ENCODE data around the gene NR3C2.

The NR3C2 gene

GRCh38 chr4:148110169-148110568, 332.0 kb downstream of the NR3C2 start:
- TF ChIP-seq, protein P1, sequence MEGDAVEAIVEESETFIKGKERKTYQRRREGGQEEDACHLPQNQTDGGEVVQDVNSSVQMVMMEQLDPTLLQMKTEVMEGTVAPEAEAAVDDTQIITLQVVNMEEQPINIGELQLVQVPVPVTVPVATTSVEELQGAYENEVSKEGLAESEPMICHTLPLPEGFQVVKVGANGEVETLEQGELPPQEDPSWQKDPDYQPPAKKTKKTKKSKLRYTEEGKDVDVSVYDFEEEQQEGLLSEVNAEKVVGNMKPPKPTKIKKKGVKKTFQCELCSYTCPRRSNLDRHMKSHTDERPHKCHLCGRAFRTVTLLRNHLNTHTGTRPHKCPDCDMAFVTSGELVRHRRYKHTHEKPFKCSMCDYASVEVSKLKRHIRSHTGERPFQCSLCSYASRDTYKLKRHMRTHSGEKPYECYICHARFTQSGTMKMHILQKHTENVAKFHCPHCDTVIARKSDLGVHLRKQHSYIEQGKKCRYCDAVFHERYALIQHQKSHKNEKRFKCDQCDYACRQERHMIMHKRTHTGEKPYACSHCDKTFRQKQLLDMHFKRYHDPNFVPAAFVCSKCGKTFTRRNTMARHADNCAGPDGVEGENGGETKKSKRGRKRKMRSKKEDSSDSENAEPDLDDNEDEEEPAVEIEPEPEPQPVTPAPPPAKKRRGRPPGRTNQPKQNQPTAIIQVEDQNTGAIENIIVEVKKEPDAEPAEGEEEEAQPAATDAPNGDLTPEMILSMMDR (IDR thresholded peaks at IDR 0.05) = no peak

GRCh38 chr4:148109216-148109615, 333.0 kb downstream of the NR3C2 start:
- TF ChIP-seq, protein P1 (IDR thresholded peaks at IDR 0.05) = no peak

- TF ChIP-seq, protein P1 (IDR thresholded peaks at IDR 0.05) = no peak
Measured at GRCh38 chr4:148108766-148109165, 333.4 kb downstream of the NR3C2 start.

DNA sequence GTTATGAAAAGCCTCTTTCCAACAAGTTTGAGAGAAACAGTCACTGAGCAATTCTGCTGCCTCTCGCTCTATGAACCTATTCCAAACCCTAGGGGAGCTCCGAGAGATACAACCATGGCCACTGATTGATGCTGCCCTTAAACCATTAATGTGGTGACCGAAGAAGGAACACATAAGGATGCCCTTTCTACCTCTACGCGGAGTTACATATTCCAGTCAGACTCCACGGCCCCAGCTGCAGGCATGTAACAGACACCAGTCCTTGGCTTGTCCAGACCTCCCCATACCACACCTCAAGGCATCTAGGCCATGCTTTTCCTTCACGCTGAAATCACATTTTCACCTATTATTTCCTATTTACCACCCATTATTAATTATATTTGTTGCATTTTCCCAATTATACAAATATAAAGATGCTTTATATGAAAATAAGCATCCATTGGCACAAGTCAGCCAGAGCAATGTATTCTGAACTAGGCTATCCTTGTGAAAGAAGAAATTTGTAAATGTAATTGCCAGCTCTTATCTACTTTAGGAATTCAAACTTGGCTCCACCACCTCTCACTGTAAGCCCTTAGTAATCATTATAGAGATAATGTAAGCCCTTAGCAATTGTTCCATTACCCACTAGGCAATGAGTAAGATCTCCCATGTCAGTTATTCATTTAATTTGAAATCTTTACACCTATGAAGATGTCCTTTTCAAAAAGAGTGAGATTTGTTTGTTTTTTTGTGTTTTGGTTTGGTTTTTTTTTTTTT, 338.4 kb downstream of the NR3C2 start:
- TF ChIP-seq, protein P1 (IDR thresholded peaks at IDR 0.05) = no peak

DNA sequence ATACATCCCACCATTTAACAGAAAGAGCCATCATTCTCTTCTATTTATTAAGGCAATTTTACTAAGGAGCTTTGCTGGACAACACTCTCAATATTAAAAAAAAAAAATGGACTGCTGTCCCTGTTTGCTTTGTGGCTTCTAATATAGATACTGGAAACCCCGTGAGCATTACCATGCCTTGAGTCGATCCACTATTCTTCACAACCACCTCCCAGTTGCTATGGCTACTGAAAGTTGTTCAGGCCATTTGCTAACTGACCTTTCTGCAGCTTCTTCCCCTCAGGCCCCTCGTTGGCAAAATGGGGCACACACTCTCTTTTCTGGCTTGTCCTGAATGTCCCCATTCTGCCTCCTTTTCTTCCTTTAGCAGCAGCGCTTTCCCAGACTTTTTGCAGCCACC, 340.4 kb downstream of the NR3C2 start:
- TF ChIP-seq, protein P1 (IDR thresholded peaks at IDR 0.05) = no peak

DNA sequence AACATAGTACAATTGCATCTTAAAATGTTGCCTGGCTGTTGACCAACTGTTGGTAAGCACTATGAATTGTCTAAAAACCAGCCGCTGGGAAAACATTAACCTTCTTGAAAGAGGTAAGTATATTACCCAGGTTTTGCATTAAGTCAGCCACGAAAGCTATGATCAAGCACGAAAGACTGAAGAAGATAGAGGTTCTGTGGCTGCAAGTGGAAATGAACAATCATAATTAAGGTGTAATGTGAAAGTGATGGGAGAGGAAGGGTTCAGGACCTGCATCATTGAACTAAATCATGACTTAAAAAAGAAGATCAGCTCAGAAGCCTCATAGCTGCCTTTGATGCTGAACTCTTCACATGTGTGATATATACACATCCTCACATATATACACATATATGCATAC, 341.0 kb downstream of the NR3C2 start:
- TF ChIP-seq, protein P1 (IDR thresholded peaks at IDR 0.05) = no peak

DNA sequence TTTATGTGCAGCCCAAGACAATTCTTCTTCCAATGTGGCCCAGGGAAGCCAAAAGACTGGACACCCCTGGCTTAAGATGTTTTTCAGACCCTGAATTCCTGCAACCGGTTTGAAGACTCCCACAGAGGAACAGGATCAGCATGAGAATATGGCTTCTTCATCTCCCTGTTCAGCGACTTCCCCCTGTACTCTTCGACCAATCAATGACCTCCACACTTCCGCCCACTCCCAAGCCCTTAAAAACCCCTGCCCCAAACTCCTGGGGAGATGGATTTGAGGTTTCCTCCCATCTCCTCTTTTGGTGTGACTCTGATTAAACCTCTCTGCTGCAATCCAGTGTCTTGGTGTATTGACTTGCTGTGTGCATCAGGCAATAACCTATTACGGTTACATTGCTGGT, 344.4 kb downstream of the NR3C2 start:
- TF ChIP-seq, protein P1 (IDR thresholded peaks at IDR 0.05) = no peak
